ENCODE results near the gene ANK2. TPM values are rescaled to one million over a fixed set of nuclear protein-coding genes. Genes with fewer than 3 reads are reported as not detected.

ANK2 gene
- total and polyA plus RNA-seq, 10 donors = 5.3 to 158 (median 72.9) TPM

GRCh38 chr4:113365377-113365776, 315.9 kb downstream of the ANK2 start:
- DNase-seq = no peak
- WGBS, 5 donors = 22 to 40% (median 30%) methylated on average over 2 of the region's 2 CpGs
- intact Hi-C loops (cut with DNase I; ENCODE audit: low total_unique reads) = no loop called here

GRCh38 chr4:113368056-113368455, 318.6 kb downstream of the ANK2 start:
- Histone ChIP-seq H3K27ac (no peak overlapping the region), H3K9me3 (no peaks in the 10 kb centered on the region), H3K4me3 (no peak overlapping the region), H3K27me3 (replicated peaks in 1 of 7) (no peaks in the 10 kb centered on the region), H3K36me3 (peaks cover 0 to 19% (median 0%) of the 10 kb centered on the region in 6 donors), H3K4me1 (no peaks in the 10 kb centered on the region)
- TF ChIP-seq POLR2AphosphoS5 (IDR thresholded peaks at IDR 0.05) (no peak), POLR2A (IDR thresholded peaks at IDR 0.05) (no peak), CTCF (IDR thresholded peaks at IDR 0.05 in 8 of 11, conservative IDR thresholded peaks at IDR 0.05 in 3 of 11) (no peak)
- intact Hi-C loops (cut with DNase I; ENCODE audit: low total_unique reads) = no loop called here
- WGBS, 5 donors = 77 to 95% (median 90%) methylated on average over 2 of the region's 2 CpGs
- no peak for DNase-seq

More at GRCh38 chr4:113365377-113365776, 315.9 kb downstream of the ANK2 start:
- peaks cover 0 to 17% (median 0%) of the 10 kb centered on the region in 6 donors for H3K36me3 ChIP-seq
- no peak overlapping the region for H3K4me3 ChIP-seq
- no peak overlapping the region for H3K27ac ChIP-seq
- H3K9me3 ChIP-seq = no peaks in the 10 kb centered on the region
- no peaks in the 10 kb centered on the region for H3K27me3 ChIP-seq (replicated peaks in 1 of 7)
- TF ChIP-seq CTCF (IDR thresholded peaks at IDR 0.05 in 8 of 11, conservative IDR thresholded peaks at IDR 0.05 in 3 of 11) = no peak
- TF ChIP-seq POLR2A (IDR thresholded peaks at IDR 0.05) = no peak
- TF ChIP-seq POLR2AphosphoS5 (IDR thresholded peaks at IDR 0.05) = no peak
- no peaks in the 10 kb centered on the region for H3K4me1 ChIP-seq

- no peak for DNase-seq
- no peaks in the 10 kb centered on the region for H3K4me1 ChIP-seq
- H3K4me3 ChIP-seq = no peak overlapping the region
- intact Hi-C loops (cut with DNase I; ENCODE audit: low total_unique reads) = no loop called here
- H3K36me3 ChIP-seq = peaks cover 0 to 29% (median 0%) of the 10 kb centered on the region in 6 donors
- no peak overlapping the region for H3K27ac ChIP-seq
- TF ChIP-seq CTCF (IDR thresholded peaks at IDR 0.05 in 8 of 11, conservative IDR thresholded peaks at IDR 0.05 in 3 of 11) (no peak), POLR2A (IDR thresholded peaks at IDR 0.05) (no peak), POLR2AphosphoS5 (IDR thresholded peaks at IDR 0.05) (no peak)
- no peaks in the 10 kb centered on the region for H3K9me3 ChIP-seq
- no peaks in the 10 kb centered on the region for H3K27me3 ChIP-seq (replicated peaks in 1 of 7)
These were observed 321.7 kb downstream of the ANK2 start for GRCh38 chr4:113371111-113371510.

- peaks cover 0 to 11% (median 0%) of the 10 kb centered on the region in 6 donors for H3K36me3 ChIP-seq
- DNase-seq = no peak
- 62 to 83% (median 76%) methylated on average over 1 of the region's 1 CpG for WGBS, 5 donors
- H3K27ac ChIP-seq = no peak overlapping the region
- no peaks in the 10 kb centered on the region for H3K27me3 ChIP-seq (replicated peaks in 1 of 7)
- TF ChIP-seq CTCF (IDR thresholded peaks at IDR 0.05 in 8 of 11, conservative IDR thresholded peaks at IDR 0.05 in 3 of 11) (no peak), POLR2AphosphoS5 (IDR thresholded peaks at IDR 0.05) (no peak), POLR2A (IDR thresholded peaks at IDR 0.05) (no peak)
- H3K4me1 ChIP-seq = no peaks in the 10 kb centered on the region
- intact Hi-C loops (cut with DNase I; ENCODE audit: low total_unique reads) = no loop called here
- H3K9me3 ChIP-seq = no peaks in the 10 kb centered on the region
- no peak overlapping the region for H3K4me3 ChIP-seq
These were observed 326.7 kb downstream of the ANK2 start for GRCh38 chr4:113375964-113376666.
